IMR-90 (cell line): ENCODE results near the gene AGBL1. TPM values are rescaled to one million over a fixed set of nuclear protein-coding genes. Genes with fewer than 3 reads are reported as not detected.

Experiments
- ATAC-seq: fragments of 200-7000 bp; cut with Tn5 transposase; 2 replicates; pipeline ENCODE4 v1.9.1; 2020; ENCODE audit warnings: low read depth, mild to moderate bottlenecking, moderate library complexity
- BruUV-seq: library from RNA; stranded (reverse); fragments of 400-500 nt; replicated peaks from 2 replicates; lab custom pipeline; 2021; lab: Mats Ljungman, UMichigan
- CTCF ChIA-PET: fragments of 300-600 bp; formaldehyde crosslinking; extraction: SDS; loops from one replicate; lab custom pipeline; 2021; ENCODE audit warnings: antibody characterized with exemption; lab: Yijun Ruan, JAX
- POLR2A ChIA-PET: fragments of 300-600 bp; sonication (Branson Sonifier 250); formaldehyde crosslinking; loops from one replicate; lab custom pipeline; 2022; ENCODE audit warnings: antibody characterized with exemption; ENCODE audit not compliant: unreplicated experiment; lab: Charles Lee
- DNase-seq: peaks from one replicate; pipeline ENCODE4 v3.0.0; 2013
- H2AFZ ChIP-seq: replicated peaks from 2 replicates; pipeline ENCODE3; 2013; ENCODE audit warnings: low read length, mild to moderate bottlenecking; ENCODE audit not compliant: poor library complexity
- H2AK5ac ChIP-seq: 2 replicates; pipeline ENCODE4 v1.6.1; 2013; ENCODE audit warnings: low read depth, low read length, inconsistent platforms
- H2AK9ac ChIP-seq: replicated peaks from 2 replicates; pipeline ENCODE3; 2013; ENCODE audit warnings: mild to moderate bottlenecking, low read depth, low read length, moderate library complexity; ENCODE audit not compliant: poor library complexity
- H2BK120ac ChIP-seq: 2 replicates; pipeline ENCODE4 v1.6.1; 2013; ENCODE audit warnings: low read depth, low read length, inconsistent platforms
- H2BK15ac ChIP-seq: 3 replicates; pipeline ENCODE4 v1.6.1; 2013; ENCODE audit warnings: low read depth, low read length, inconsistent platforms
- H2BK20ac ChIP-seq: 2 replicates; pipeline ENCODE4 v1.6.1; 2013; ENCODE audit warnings: low read depth, mild to moderate bottlenecking, inconsistent platforms, low read length, moderate library complexity
- H2BK5ac ChIP-seq: 2 replicates; pipeline ENCODE4 v1.6.1; 2013; ENCODE audit warnings: mild to moderate bottlenecking, low read depth, low read length, inconsistent platforms; ENCODE audit not compliant: poor library complexity, severe bottlenecking
- H3K14ac ChIP-seq: replicated peaks from 2 replicates; pipeline ENCODE4 v1.6.1; 2013; ENCODE audit warnings: low read depth, low read length, inconsistent platforms
- H3K18ac ChIP-seq: 2 replicates; pipeline ENCODE4 v1.6.1; 2013; ENCODE audit warnings: low read depth, low read length, control low read depth
- H3K23ac ChIP-seq: 2 replicates; pipeline ENCODE4 v1.6.1; 2013; ENCODE audit warnings: low read depth, low read length, inconsistent platforms
- H3K27ac ChIP-seq: 2 replicates; pipeline ENCODE4 v1.5.1; 2013; ENCODE audit warnings: mild to moderate bottlenecking, control low read depth, low read length; ENCODE audit not compliant: insufficient read depth
- H3K27me3 ChIP-seq: 2 replicates; pipeline ENCODE4 v1.6.1; 2013; ENCODE audit warnings: low read length; ENCODE audit not compliant: control insufficient read depth, insufficient read depth
- H3K36me3 ChIP-seq: 2 replicates; pipeline ENCODE4 v1.6.1; 2013; ENCODE audit warnings: low read length, mixed read lengths; ENCODE audit not compliant: control insufficient read depth, insufficient read depth
- H3K4ac ChIP-seq: 2 replicates; pipeline ENCODE4 v1.6.1; 2013; ENCODE audit warnings: low read depth, low read length, inconsistent platforms
- H3K4me1 ChIP-seq: 2 replicates; pipeline ENCODE4 v1.6.1; 2013; ENCODE audit warnings: low read length, mixed read lengths; ENCODE audit not compliant: control insufficient read depth, insufficient read depth
- H3K4me2 ChIP-seq: 2 replicates; pipeline ENCODE4 v1.6.1; 2013; ENCODE audit warnings: low read depth, mild to moderate bottlenecking, control low read depth, low read length, moderate library complexity
- H3K4me3 ChIP-seq: 2 replicates; pipeline ENCODE4 v1.5.1; 2013; ENCODE audit warnings: low read depth, mild to moderate bottlenecking, control low read depth, low read length, moderate library complexity; ENCODE audit not compliant: insufficient read depth
- H3K56ac ChIP-seq: 2 replicates; pipeline ENCODE4 v1.6.1; 2013; ENCODE audit warnings: low read length, inconsistent platforms; ENCODE audit not compliant: insufficient read depth; ENCODE audit errors: extremely low read depth
- H3K79me1 ChIP-seq, 2 experiments: 2 replicates each; pipeline ENCODE4 v1.6.1; 2013; ENCODE audit warnings: low read length in 2 of 2, inconsistent platforms in 1 of 2, low read depth in 1 of 2
- H3K9ac ChIP-seq: 2 replicates; pipeline ENCODE4 v1.6.1; 2013; ENCODE audit warnings: low read depth, low read length, control low read depth
- H3K9me1 ChIP-seq: 2 replicates; pipeline ENCODE4 v1.6.1; 2013; ENCODE audit warnings: low read length, inconsistent platforms; ENCODE audit not compliant: insufficient read depth
- H3K9me3 ChIP-seq: 2 replicates; pipeline ENCODE4 v1.6.1; 2013; ENCODE audit warnings: low read length; ENCODE audit not compliant: control insufficient read depth, insufficient read depth
- H4K20me1 ChIP-seq: 2 replicates; pipeline ENCODE4 v1.6.1; 2013; ENCODE audit warnings: low read length, inconsistent platforms; ENCODE audit not compliant: insufficient read depth
- H4K5ac ChIP-seq: 2 replicates; pipeline ENCODE4 v1.6.1; 2013; ENCODE audit warnings: mild to moderate bottlenecking, low read depth, low read length, control low read depth
- H4K8ac ChIP-seq, 2 experiments: 2 replicates each; pipeline ENCODE4 v1.6.1; 2013; ENCODE audit warnings: low read depth in 2 of 2, low read length in 2 of 2, control low read depth in 1 of 2, inconsistent platforms in 1 of 2
- H4K91ac ChIP-seq: 2 replicates; pipeline ENCODE4 v1.6.1; 2013; ENCODE audit warnings: low read depth, low read length, inconsistent platforms; ENCODE audit not compliant: insufficient read depth
- BHLHE40 ChIP-seq: fragments of 150-350 bp; IDR thresholded peaks from 2 replicates; pipeline ENCODE4 v1.6.1; 2016; ENCODE audit warnings: mild to moderate bottlenecking, low read depth, low read length
- CEBPB ChIP-seq: IDR thresholded peaks from 2 replicates; pipeline ENCODE4 v1.6.1; 2012; ENCODE audit warnings: low read depth, low read length, improper control_type of control experiment
- CHD1 ChIP-seq: IDR thresholded peaks from 2 replicates; pipeline ENCODE4 v1.6.1; 2012; ENCODE audit warnings: low read depth, low read length, improper control_type of control experiment
- CTCF ChIP-seq: conservative IDR thresholded peaks from 2 replicates; pipeline ENCODE4 v1.5.1; 2012; ENCODE audit warnings: mild to moderate bottlenecking, low read depth, low read length, improper control_type of control experiment
- ELK1 ChIP-seq: fragments of 150-350 bp; IDR thresholded peaks from 2 replicates; pipeline ENCODE4 v1.6.1; 2016; ENCODE audit warnings: low read depth, mild to moderate bottlenecking, low read length, moderate library complexity, borderline replicate concordance
- FOS ChIP-seq: fragments of 150-350 bp; IDR thresholded peaks from 2 replicates; pipeline ENCODE4 v1.6.1; 2016; ENCODE audit warnings: low read depth, low read length
- MAFK ChIP-seq: IDR thresholded peaks from 2 replicates; pipeline ENCODE4 v1.6.1; 2012; ENCODE audit warnings: low read depth, low read length, improper control_type of control experiment
- MAZ ChIP-seq: IDR thresholded peaks from 2 replicates; pipeline ENCODE4 v1.6.1; 2012; ENCODE audit warnings: low read depth, mild to moderate bottlenecking, low read length, improper control_type of control experiment, moderate library complexity, borderline replicate concordance
- MXI1 ChIP-seq: IDR thresholded peaks from 2 replicates; pipeline ENCODE4 v1.6.1; 2012; ENCODE audit warnings: low read depth, mild to moderate bottlenecking, low read length, moderate library complexity, borderline replicate concordance
- NFE2L2 ChIP-seq: fragments of 150-350 bp; IDR thresholded peaks from 2 replicates; pipeline ENCODE4 v1.6.1; 2016; ENCODE audit warnings: low read depth, mild to moderate bottlenecking, low read length
- POLR2A ChIP-seq: IDR thresholded peaks from 2 replicates; pipeline ENCODE4 v1.6.1; 2012; ENCODE audit warnings: mild to moderate bottlenecking, low read depth, low read length
- RAD21 ChIP-seq: IDR thresholded peaks from 2 replicates; pipeline ENCODE4 v1.6.1; 2012; ENCODE audit warnings: low read length, improper control_type of control experiment
- RCOR1 ChIP-seq: IDR thresholded peaks from 2 replicates; pipeline ENCODE4 v1.6.1; 2012; ENCODE audit warnings: mild to moderate bottlenecking, low read length, improper control_type of control experiment; ENCODE audit not compliant: insufficient replicate concordance
- RFX5 ChIP-seq: IDR thresholded peaks from 2 replicates; pipeline ENCODE4 v1.8.0; 2012; ENCODE audit warnings: low read depth, mild to moderate bottlenecking, low read length, moderate library complexity
- SMC3 ChIP-seq: fragments of 150-350 bp; IDR thresholded peaks from 2 replicates; pipeline ENCODE4 v1.6.1; 2016; ENCODE audit warnings: low read depth, mild to moderate bottlenecking, antibody characterized with exemption, low read length, moderate library complexity
- USF2 ChIP-seq: fragments of 150-350 bp; IDR thresholded peaks from 2 replicates; pipeline ENCODE4 v1.6.1; 2017; ENCODE audit warnings: mild to moderate bottlenecking, antibody characterized with exemption, low read length, low read depth
- WGBS, 2 experiments: methylation state at CpG; one replicate each; pipeline versions ENCODE4 v1.1.5 to v1.1.7; 2013; ENCODE audit warnings: missing lambda C conversion rate in 2 of 2; ENCODE audit not compliant: insufficient read length in 1 of 2; ENCODE audit errors: extremely low coverage in 2 of 2; 5-methylcytosine and 5-hydroxymethylcytosine counted together
- dilution Hi-C: fragments of 300-500 bp; cut with HindIII; formaldehyde crosslinking; loops from one replicate; pipeline ENCODE4 v1.14.3; 2018; ENCODE audit warnings: low sequenced_read_pairs; ENCODE audit not compliant: unreplicated experiment
- in situ Hi-C: fragments of 300-500 bp; cut with MboI; formaldehyde crosslinking; loops from 3 replicates; pipeline ENCODE4 v1.14.3; 2019; ENCODE audit warnings: low sequenced_read_pairs, inconsistent platforms, mixed read lengths
- intact Hi-C: fragments of 100-400 bp; cut with micrococcal nuclease; formaldehyde crosslinking; loops from 2 replicates; pipeline ENCODE4 v1.10.0; 2022
- polyA plus RNA-seq, 3 experiments: library from polyadenylated mRNA; depleted of rRNA; stranded (reverse); fragments of >200 nt; gene quantifications; 2 replicates each; pipeline ENCODE4 v1.2.3, GENCODE V29; 2012; ENCODE audit warnings: low replicate concordance in 1 of 3
- total RNA-seq: library from RNA; depleted of rRNA; stranded (reverse); fragments of >200 nt; gene quantifications from 2 replicates; pipeline ENCODE4 v1.2.3, GENCODE V29; 2012

Gene AGBL1
- total and polyA plus RNA-seq, 2 of the 4 experiments (the other 2 are of a cell fraction): not detected

GRCh38 chr15:86317384-86317740 is 237.7 kb downstream of the AGBL1 start:
- no peak overlapping the region for H4K5ac ChIP-seq
- no peak overlapping the region for H3K56ac ChIP-seq
- no peaks in the 10 kb centered on the region for H3K9me1 ChIP-seq
- no peaks in the 10 kb centered on the region for H3K36me3 ChIP-seq
- H3K9me3 ChIP-seq: peaks cover 12% of the 10 kb centered on the region; the same call in 1 of the 2 replicates
- DNase-seq (no peak), ATAC-seq (no peak)
- WGBS, 2 experiments: 60% methylated on average over 1 of the region's 4 CpGs; no CpG with 5 or more reads in 1 of the 2 experiments
- ChIA-PET POLR2A (no interaction called here), CTCF (no interaction called here)
- no peaks in the 10 kb centered on the region for H4K20me1 ChIP-seq
- no peak overlapping the region for H3K18ac ChIP-seq
- intact Hi-C loops: no loop called here
- no peaks in the 10 kb centered on the region for H3K79me1 ChIP-seq
- in situ Hi-C loops: no loop called here
- no peak overlapping the region for H2AFZ ChIP-seq
- no peak overlapping the region for H2BK15ac ChIP-seq
- no peak overlapping the region for H3K27ac ChIP-seq
- no peak overlapping the region for H2BK20ac ChIP-seq
- no peaks in the 10 kb centered on the region for H3K4me1 ChIP-seq
- no TSS peak for BruUV-seq
- no peak overlapping the region for H3K4me3 ChIP-seq
- TF ChIP-seq POLR2A: no peak
- TF ChIP-seq CHD1: no peak
- TF ChIP-seq RCOR1: no peak
- TF ChIP-seq CEBPB: no peak
- TF ChIP-seq RAD21: no peak
- no peak for TF ChIP-seq CTCF
- TF ChIP-seq MAFK: no peak
- TF ChIP-seq RFX5: no peak
- TF ChIP-seq MXI1: no peak
- TF ChIP-seq USF2: no peak
- no peak for TF ChIP-seq MAZ
- TF ChIP-seq SMC3: no peak
- TF ChIP-seq ELK1: no peak
- no peak for TF ChIP-seq BHLHE40
- no peak for TF ChIP-seq FOS
- no peak for TF ChIP-seq NFE2L2
- no peak overlapping the region for H4K8ac ChIP-seq
- no peak overlapping the region for H3K23ac ChIP-seq
- H2BK120ac ChIP-seq: no peak overlapping the region
- no peak overlapping the region for H4K91ac ChIP-seq
- H3K4me2 ChIP-seq: no peak overlapping the region
- H3K9ac ChIP-seq: no peak overlapping the region
- no peak overlapping the region for H3K14ac ChIP-seq
- H3K4ac ChIP-seq: no peak overlapping the region
- H2BK5ac ChIP-seq: no peak overlapping the region
- no peak overlapping the region for H2AK9ac ChIP-seq
- H3K27me3 ChIP-seq: no peaks in the 10 kb centered on the region
- dilution Hi-C loops: no loop called here
- no peak overlapping the region for H2AK5ac ChIP-seq
